ENCODE data around the gene RPTOR.

- no peak for TF ChIP-seq TAF1 (IDR thresholded peaks at IDR 0.05; ENCODE audit: borderline replicate concordance, low read depth, low read length)
- no peak for TF ChIP-seq TCF12 (IDR thresholded peaks at IDR 0.05)
- no peak for TF ChIP-seq CTCF (IDR thresholded peaks at IDR 0.05)
- no peak for TF ChIP-seq POLR2AphosphoS5 (IDR thresholded peaks at IDR 0.05; ENCODE audit: low read depth, low read length)
These were observed 173.8 kb downstream of the RPTOR start for GRCh38 chr17:80718428-80718827.
